GM06990 (cell line): ENCODE data around the gene DGKA.

Source experiments
- DNase-seq: peaks from one replicate; pipeline ENCODE4 v3.0.0-alpha.2; 2011; ENCODE audit not compliant: insufficient read length; ENCODE audit errors: extremely low read depth
- H3K27me3 ChIP-seq: replicated peaks from 2 replicates; pipeline ENCODE4 v1.6.0; 2011; ENCODE audit warnings: low read length; ENCODE audit not compliant: control insufficient read depth, insufficient read depth
- H3K36me3 ChIP-seq: 2 replicates; pipeline ENCODE4 v1.5.1; 2011; ENCODE audit warnings: low read length; ENCODE audit not compliant: control insufficient read depth, insufficient read depth
- H3K4me3 ChIP-seq: replicated peaks from 2 replicates; pipeline ENCODE4 v1.5.1; 2011; ENCODE audit warnings: low read depth, mild to moderate bottlenecking, control low read depth, low read length
- TF ChIP-seq, protein P1 (sequence below): IDR thresholded peaks from 2 replicates; pipeline ENCODE4 v1.5.1; 2011; ENCODE audit warnings: low read length, control low read depth, mild to moderate bottlenecking, inconsistent platforms; ENCODE audit not compliant: insufficient read depth, poor library complexity, severe bottlenecking

The DGKA gene

GRCh38 chr12:55946553-55946952 is 15.6 kb downstream of the DGKA start:
- Histone ChIP-seq H3K36me3 (peaks cover 8% of the 10 kb centered on the region), H3K4me3 (no peak overlapping the region), H3K27me3 (no peaks in the 10 kb centered on the region)
- TF ChIP-seq, protein P1, sequence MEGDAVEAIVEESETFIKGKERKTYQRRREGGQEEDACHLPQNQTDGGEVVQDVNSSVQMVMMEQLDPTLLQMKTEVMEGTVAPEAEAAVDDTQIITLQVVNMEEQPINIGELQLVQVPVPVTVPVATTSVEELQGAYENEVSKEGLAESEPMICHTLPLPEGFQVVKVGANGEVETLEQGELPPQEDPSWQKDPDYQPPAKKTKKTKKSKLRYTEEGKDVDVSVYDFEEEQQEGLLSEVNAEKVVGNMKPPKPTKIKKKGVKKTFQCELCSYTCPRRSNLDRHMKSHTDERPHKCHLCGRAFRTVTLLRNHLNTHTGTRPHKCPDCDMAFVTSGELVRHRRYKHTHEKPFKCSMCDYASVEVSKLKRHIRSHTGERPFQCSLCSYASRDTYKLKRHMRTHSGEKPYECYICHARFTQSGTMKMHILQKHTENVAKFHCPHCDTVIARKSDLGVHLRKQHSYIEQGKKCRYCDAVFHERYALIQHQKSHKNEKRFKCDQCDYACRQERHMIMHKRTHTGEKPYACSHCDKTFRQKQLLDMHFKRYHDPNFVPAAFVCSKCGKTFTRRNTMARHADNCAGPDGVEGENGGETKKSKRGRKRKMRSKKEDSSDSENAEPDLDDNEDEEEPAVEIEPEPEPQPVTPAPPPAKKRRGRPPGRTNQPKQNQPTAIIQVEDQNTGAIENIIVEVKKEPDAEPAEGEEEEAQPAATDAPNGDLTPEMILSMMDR = no peak
- DNase-seq = no peak

DNA sequence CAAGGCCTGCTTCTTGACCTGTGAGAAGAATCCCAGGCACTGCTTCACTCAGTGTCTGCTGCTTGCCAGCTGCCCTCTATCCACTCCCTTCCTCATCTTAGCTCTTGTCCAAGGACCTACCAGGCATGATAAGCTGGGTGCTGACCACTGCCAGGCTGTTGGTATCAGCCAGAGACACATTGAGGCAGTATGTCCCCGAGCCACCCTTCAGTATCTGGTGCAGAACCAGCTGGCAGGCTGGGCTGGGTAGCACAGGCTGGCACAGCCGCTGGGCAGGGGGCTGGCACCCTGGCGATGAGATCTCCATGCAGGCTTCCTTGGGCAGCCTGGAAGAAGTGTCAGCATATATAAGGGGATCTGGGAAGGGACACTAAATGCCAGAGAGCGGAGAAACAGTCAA is 24.4 kb downstream of the DGKA start:
- peaks cover 21% of the 10 kb centered on the region for H3K36me3 ChIP-seq
- no peak overlapping the region for H3K4me3 ChIP-seq
- no peak for DNase-seq
- H3K27me3 ChIP-seq = no peaks in the 10 kb centered on the region
- TF ChIP-seq, protein P1 = no peak

- TF ChIP-seq, protein P1 = peak; percentile 45
- no peak for DNase-seq
- peaks cover 21% of the 10 kb centered on the region for H3K36me3 ChIP-seq
- H3K27me3 ChIP-seq = no peaks in the 10 kb centered on the region
- no peak overlapping the region for H3K4me3 ChIP-seq
Measured at GRCh38 chr12:55955800-55956508, 25.0 kb downstream of the DGKA start.

GRCh38 chr12:55957106-55957859 is 26.3 kb downstream of the DGKA start:
- Histone ChIP-seq H3K4me3 (no peak overlapping the region), H3K36me3 (peaks cover 14% of the 10 kb centered on the region), H3K27me3 (no peaks in the 10 kb centered on the region)
- no peak for DNase-seq
- TF ChIP-seq, protein P1 = no peak

GRCh38 chr12:55963760-55964159 is 32.8 kb downstream of the DGKA start:
- Histone ChIP-seq H3K36me3 (no peaks in the 10 kb centered on the region), H3K27me3 (no peaks in the 10 kb centered on the region), H3K4me3 (no peak overlapping the region)
- TF ChIP-seq, protein P1 = no peak
- no peak for DNase-seq

- DNase-seq = no peak
- Histone ChIP-seq H3K4me3 (no peak overlapping the region), H3K36me3 (no peaks in the 10 kb centered on the region), H3K27me3 (no peaks in the 10 kb centered on the region)
- TF ChIP-seq, protein P1 = no peak
Measured at GRCh38 chr12:55965240-55965639, 34.3 kb downstream of the DGKA start.
